Endothelial cell of hepatic sinusoid (primary cell): ENCODE data around the gene DDX24.
"Not testable (repeated sequence)": the region's sequence is repeated elsewhere in the genome, so short reads cannot be mapped to it uniquely, and the experiment has no call there.

ENCODE experiments used
- in situ Hi-C: cut with HindIII; loops from 2 replicates; pipeline ENCODE4 v1.10.0; 2017; ENCODE audit warnings: low sequenced_read_pairs

The DDX24 gene

DNA sequence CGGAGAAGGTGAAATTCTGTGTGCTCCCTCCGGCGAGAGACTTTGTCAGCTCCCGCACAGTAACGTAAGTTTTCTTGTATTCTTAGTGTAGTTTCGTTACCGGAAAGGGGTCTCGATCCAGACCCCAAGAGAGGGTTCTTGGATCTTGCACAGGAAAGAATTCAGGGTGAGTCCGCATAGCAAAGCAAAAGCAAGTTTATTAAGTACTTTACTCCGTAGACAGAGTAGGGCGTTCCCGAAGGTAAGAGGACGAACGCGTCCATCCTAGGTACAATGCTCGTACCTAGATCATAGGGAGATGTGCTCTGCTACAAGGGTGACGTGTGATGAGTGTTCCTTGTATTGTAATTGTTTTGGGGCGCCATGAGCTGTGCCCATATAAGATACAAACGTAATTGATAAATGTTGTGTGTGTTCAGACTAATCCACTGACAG is 401 bp upstream of the DDX24 start:
- in situ Hi-C loops = no loop called here

DNA sequence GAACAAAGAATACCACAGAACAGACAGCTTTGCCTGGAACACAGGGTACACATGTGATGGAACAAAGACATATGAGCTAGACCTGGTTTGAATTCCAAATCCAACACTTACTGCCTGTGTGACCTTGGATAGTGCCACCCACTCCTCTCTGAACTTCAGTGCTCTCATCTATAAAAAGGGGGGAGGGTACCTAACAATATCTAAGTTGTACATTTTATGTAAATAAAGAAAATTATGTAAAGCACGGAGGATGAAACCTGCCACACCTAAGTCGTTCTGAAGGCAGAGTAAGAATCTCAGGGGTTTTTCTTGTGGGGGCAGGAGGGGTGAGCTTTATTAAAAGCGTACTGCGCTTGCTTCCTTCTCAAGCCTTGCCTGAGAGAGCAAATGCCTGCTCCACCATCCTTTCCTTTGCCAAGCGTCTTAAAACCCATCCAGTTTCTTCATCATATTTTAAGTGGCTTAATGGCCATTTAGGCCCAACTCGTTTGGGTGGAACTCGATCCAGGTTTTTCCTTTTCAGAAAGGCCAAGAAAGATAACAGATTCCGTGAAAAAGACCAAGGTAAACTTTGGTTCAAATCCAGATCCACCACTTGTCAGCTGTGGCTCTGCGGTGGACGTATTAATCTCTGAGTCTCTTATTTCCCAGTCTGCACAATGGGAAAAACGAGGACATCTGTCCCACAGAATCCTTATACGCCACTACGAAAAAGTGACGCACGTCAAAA is 946 bp downstream of the DDX24 start:
- in situ Hi-C loops = loop anchor here (5.0 kb wide), 1 partner anchor 53 kb away; the partner anchor contains the start of gene OTUB2

DNA sequence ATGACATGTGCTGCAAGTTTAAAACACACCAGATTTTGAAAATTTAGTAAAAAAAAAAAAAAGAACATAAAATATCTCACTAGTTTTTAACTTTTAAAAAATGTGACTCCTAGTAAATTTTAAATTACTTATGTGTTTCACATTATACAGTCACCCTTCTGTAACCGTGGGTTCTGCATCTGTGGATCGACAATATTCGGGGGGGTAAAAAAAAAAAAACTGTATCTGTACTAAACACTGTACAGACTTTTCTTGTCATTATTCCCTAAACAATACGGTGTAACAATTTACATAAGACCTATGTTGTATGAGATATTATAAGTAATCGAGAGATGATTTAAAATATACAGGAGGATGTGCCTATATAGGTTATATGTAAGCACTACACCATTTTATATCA is 3.2 kb downstream of the DDX24 start:
- in situ Hi-C loops = loop anchor here (5.0 kb wide), 1 partner anchor 51 kb away; the partner anchor contains the start of gene OTUB2

DNA sequence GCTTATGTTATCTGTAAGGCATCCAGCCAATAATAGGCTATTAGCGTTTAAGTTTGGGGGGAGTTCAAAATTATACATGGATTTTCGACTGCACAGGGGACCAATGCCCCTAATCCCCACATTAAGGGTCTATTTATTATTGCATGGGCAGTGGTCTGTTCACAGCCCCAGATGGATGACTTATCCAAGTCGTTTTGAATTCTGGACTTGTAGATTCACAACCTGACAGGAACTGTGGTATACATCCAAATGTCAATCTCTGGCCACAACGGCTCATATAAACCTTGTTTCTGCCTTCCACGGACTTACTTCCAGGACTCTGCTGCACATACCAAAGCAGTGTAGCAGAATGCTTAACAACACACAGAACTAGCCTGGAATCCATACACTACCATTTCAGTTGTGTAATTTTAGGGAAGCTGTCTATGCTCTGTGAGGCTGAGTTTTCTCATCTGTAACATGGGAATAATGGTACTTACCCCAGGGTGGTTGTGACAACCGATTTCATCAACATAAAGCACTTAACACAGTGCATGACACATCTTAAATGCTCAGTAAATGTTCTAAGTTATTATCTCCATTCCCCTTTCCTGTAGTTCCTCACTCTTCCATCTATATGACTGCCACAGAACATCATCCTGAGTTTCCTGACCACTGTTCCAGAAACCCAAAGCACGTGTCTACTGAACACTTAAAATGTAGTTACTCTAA is 3.7 kb downstream of the DDX24 start:
- in situ Hi-C loops = loop anchor here (5.0 kb wide), 1 partner anchor 50 kb away; the partner anchor contains the start of gene OTUB2

DNA sequence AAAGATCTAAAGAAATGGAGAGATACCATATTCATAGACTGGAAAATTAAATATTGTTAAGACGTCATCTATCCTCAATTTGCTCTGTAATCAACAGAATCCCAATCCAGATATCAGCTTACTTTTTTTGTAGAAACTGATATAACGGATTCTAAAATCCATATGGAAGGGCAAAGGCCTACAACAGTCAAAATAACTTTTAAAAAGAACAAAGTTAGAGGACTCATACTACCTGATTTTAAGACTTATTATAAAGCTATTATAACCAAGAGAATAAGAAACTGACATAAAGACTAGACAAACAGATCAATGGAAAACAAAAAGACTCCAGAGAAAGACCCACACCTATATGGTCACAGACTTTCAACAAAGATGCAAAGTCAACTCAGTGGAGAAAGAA is 6.0 kb downstream of the DDX24 start:
- in situ Hi-C loops = loop anchor here (5.0 kb wide), 1 partner anchor 48 kb away; the partner anchor contains the start of gene OTUB2

DNA sequence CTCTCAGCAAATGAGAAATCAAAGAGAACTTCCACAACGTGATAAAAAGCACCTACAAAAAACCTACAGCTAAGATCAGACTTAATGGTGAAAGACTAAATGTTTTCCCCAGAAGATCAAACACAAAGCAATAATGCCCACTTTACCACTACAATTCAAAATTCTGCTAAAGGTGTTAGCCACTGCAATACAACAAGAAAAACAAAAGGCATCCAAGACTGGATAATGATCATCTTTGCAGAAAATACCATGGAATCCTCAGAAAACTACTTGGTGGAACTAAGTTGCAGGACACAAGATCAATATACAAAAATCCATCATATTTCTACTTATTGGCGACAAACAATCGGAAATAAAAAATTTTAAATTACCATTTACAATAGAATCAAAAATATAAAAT is 6.5 kb downstream of the DDX24 start:
- in situ Hi-C loops = no loop called here

DNA sequence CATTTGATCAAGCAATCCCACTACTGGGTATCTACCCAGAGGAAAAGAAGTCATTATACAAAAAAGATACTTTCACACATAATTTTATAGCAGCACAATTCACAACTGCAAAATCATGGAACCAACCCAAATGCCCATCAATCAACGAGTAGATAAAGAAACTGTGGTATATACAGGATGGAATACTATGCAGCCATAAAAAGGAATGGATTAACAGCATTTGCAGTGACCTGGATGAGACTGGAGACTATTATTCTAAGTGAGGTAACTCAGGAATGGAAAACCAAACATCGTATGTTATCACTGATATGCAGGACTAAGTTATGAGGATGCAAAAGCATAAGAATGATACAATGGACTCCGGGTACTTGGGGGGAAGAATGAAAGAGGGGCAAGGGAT is 8.9 kb downstream of the DDX24 start:
- in situ Hi-C loops = not testable (repeated sequence)

DNA sequence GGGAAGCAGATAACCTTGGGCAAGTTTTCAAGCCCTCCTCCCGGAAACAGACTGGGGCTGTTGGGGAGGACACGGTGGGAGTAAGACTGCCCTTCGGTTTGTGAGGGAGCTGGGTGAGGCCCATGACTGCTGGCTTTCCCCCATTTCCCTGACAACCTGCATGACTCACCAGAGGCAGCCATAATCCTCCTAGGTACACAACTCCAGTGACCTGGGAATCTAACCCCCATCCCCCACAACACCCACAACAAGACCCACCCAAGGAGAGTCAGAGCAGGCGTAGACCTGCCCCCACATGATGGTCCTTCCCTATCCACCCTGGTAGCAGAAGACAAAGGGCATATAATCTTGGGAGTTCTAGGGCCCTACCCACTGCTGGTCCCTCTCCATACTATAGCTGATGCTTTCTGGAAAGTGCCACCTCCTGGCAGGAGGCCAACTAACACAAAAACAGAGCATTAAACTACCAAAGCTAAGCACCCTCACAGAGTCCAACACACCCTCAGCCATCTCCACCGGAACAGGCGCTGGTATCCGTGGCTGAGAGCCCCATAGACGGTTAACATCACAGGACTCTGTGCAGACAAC is 14.8 kb downstream of the DDX24 start:
- in situ Hi-C loops = no loop called here

DNA sequence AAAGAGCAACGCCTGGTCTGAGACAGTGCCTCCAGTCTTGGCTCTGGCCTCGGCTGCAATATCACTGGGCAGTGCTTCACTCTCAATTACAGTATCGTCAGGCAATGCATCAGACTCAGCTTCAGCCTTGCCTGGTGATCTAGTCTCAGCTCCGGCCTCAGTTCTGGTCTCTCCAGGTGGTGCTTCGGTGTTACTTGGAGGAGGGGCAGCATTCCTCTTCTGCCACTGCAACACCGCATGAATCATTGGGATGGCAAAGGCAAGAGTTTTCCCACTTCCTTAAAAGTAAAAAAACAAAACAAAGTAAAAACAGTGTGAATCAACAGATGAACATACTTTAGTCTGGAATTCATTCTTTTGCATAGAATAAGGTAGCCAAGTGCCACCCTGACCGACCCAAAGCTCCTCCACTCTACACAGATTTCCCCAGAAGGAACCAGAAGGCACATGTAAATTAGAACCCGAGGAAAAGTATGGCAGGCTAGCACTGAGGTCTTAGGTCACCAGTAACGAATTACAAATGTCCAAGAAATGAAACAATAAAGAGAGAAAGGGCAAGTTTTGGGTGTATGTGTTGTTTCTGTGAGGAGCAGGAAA is 18.6 kb downstream of the DDX24 start:
- in situ Hi-C loops = no loop called here

DNA sequence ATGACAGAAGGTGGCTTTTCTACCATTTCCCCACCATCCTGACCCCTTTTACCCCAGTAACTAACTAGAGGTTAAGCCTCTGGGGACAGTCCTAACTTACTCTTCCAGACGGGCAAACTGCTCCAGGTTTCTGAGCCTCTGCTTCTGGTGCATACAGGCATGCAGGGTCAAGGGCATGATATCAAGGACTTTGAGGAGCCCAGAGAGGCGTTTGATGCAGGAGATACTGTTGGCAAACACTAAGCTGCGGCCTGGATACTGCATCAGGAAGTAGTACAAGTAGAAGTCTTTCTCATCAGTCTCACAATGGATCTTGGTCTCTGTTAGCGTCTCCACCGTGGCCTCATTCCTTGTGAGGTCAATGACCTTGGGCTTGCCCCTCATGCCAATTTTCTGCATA is 21.0 kb downstream of the DDX24 start:
- in situ Hi-C loops = no loop called here

DNA sequence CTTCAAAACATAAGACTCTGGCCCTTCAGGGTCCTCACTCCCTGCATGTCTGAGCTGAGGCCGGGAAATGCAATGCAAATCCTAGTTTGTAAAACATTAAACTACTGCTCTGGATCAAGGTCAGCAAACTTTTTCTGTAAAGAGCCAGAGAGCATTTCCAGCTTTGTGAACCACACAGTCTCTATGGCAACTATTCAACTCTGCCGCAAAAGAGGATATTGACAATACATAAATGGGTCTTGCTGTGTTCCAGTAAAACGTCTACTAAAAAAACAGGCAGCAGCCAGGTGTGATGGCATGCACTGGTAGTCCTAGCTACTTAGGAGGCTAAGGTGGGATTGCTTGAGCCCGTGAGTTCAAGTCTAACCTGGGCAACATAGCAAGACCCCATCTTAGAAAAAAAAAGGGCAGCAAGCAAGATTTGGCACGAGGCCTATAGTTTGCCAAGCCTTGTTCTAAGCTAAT is 22.3 kb downstream of the DDX24 start:
- in situ Hi-C loops = no loop called here

DNA sequence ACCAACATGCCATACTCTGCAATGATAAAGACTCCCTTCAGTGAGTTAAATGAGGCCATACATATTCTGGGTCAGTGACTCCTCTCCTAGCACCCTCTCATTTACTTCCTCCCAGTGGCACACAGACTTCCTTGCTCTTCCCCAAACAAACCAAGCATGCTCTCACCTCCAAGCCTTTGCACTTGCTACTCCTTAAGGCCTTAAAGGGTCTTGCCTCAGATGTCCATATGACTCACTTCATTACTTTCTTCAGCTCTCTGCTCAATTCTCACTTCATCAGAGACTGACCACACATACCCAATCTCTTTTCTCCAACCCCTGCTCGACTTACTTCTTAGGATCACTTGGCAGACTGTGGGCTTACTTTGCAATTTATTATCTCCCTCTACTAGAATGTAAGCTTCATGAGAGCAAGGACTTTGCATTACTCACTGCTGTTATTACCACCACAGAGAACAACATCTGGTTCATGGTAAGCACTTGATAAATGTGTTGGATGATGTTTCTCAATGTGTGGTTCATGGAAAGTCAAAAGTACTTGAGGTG is 22.8 kb downstream of the DDX24 start:
- in situ Hi-C loops = no loop called here

DNA sequence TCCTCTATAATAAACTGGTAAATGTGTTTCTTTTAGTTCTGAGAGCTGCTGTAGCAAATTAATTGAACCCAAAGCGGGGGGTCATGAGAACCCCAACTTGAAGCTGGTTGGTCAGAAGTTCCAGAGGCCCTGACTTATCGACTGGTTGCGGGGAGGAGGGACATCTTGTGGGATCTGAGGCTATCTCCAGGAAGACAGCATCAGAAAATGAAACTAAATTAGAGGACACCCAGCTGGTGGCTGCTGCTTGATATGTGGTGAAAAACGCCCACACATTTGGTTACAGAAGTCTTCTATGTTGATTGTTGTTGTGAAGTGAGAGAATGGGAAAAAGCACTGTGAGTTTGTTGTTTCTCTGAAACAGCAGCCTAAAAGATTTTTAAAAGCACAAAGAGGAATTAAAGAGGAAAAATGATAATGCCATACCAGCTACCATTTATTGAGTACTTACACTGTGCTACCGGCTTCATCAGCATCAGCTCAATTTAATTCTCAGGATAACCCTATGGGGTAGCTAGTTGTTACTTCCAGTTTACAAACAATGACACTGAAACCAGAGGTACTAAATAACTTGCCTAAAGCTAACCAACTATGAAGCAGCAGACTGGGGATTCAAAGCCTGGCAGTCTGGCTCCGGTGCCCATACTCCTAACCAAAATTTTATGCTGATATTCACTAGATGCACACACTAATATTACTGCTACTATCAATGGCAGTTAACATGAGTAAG is 24.3 kb downstream of the DDX24 start:
- in situ Hi-C loops = no loop called here

DNA sequence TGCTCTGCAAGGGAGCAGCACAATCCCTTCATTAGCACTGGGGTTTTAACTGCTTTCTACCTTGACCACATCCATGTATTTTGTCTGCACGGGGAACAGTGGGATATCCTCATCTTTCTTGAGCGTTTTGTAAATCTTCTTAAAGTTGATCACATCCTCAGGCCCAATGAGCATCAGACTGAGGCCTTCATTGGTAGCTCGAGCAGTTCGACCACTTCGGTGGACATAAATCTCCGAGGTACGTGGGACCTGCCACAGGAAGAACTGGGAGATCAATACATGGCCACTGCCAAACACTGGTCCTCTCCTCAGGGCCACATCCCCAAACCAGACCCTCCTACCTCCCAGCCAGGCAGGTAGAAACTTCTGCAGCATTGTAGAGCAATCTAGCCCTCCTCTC is 26.1 kb downstream of the DDX24 start:
- in situ Hi-C loops = no loop called here

DNA sequence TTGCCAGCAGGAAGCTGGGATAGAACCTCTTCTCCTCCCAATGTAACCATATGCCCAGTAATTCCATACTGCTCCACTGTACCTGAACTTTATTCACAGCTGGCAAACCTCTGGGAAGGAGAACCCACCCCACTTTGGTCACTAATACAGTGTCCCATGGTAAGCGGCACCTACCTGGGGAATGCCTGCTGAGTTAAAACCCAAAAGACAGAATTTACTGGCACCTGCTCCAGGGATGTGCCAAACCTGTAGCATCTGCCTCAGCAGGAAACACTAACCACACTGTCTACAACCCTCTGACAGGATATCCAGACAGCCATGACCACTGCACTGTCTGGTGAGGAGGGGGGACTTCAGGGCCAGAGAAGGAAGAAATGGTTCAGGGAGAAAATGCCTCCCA is 26.6 kb downstream of the DDX24 start:
- in situ Hi-C loops = no loop called here

DNA sequence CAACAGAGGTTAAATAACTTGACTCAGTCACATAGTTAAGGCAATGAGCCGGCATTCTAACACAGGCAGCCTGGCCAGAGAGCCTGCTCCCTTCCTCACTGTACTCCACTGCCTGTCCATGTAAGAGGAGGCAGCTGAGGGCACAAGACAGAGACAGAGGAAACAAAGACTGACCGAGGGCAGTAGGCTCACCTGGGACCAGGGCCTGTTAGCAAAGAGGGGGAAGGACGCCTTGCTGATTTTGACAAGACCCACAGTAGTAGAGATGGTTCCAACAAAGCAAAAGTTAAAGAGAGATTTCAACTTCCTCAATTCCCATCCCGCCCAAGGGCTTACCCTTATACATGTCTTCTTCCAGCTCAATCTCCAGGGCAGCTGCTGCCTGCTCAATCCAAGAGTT is 28.3 kb downstream of the DDX24 start:
- in situ Hi-C loops = no loop called here

DNA sequence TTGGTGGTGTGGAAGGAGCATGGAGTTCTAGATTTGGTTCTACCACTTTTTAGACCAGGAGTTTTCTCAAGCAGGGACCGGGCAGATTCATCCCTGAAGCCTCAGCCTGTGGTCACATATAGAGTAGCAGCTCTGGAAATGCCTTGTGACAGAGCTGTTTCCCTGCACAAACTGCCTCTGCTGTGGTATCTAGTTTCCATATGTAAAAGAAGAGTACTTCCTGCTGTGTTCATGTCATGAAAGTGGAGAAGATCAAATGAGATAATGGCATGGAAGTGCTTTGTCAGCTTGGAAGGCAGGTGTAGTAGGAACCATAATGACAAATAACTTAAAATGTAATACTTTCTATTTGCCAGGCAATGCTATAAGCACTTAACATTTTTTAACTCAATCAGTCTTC is 28.8 kb downstream of the DDX24 start:
- in situ Hi-C loops = no loop called here

DNA sequence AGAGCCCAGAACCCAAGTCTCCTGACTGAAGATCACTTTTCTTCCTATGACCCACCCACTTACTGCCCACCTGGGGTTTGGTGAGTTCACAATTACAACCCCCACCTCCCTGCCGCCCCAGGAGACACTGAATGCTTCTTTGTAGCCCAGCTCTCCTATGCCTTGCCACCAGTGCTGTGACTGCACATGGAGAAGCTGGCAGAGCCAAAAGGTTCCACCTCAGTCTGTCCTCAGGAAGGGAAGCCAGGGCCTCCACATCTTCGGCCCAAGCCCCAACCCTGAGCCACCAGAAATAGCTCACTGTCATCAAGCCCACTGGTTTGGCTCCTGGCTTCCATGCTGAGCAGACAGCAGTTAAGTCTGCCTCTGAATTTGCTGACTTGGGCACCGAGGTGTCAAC is 29.2 kb downstream of the DDX24 start:
- in situ Hi-C loops = no loop called here

DNA sequence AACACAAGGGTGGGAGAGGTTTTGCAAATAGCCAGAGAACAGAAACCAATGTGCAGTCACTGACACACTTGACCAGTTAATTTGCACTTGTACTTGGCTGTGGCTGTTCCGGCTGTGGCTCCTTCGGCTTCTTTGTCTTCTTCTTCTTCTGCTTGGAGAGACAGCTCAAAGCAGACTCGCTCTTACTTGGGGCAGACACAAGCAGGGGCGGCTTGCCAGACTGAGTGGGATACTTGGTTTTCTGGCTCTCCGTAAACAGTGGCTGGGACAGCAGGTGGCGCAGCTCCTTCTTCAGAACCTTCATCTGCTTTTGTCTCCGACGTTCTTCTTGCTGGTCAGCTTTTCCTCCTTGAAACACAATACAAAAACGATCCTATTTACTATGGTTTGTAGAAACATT is 29.9 kb downstream of the DDX24 start:
- in situ Hi-C loops = no loop called here

DNA sequence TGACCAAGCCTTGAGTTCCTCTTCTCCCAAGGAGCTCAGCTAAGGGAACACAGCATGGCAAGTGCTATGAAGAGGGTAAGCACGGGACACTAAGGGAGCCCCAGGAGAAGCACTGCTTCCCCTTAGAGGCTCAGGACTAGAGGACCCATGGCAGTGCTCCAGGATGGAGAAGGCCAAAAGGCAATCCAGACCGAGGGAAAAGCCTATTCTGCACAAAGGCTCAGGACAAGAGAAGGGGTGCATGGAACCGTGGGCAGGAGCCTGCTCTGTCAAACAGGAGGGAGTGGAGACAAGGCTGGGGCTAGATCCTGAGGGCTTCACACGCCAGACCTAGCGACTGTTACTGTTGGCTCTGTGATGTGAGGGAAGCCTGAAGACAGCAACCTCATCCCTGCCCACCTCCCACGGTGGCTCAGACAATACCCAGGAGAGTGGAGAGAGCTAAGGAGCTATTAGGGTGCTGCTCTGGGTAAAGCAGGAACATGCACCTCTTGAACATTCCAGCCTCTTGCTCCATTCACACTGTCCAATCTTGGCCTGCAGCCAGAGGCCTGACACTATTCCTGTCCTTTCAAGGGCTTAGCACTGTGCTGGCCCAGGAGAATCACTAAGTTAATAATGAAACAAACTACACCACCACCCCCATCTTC is 30.6 kb downstream of the DDX24 start:
- in situ Hi-C loops = no loop called here
